Activated naive CD8-positive, alpha-beta T cell treated with anti-CD3 and anti-CD28 coated beads, Interleukin-2, amount 50 U/mL, for 24 hours (primary cell): ENCODE results near the gene NCL.

Experiments used
- ATAC-seq: fragments of 150-1000 bp; cut with Tn5 transposase; one replicate; pipeline ENCODE4 v1.10.0; 2021
- DNase-seq: peaks from one replicate; pipeline ENCODE4 v3.0.0; 2021
- H3K27ac Mint-ChIP-seq: one replicate; pipeline ENCODE4 v1.8.0; 2021; ENCODE audit warnings: mild to moderate bottlenecking, mixed read lengths
- H3K27me3 Mint-ChIP-seq: one replicate; pipeline ENCODE4 v1.8.0; 2021; ENCODE audit warnings: mixed read lengths
- H3K36me3 Mint-ChIP-seq: one replicate; pipeline ENCODE4 v1.8.0; 2021; ENCODE audit warnings: low read depth, mixed read lengths
- H3K4me1 Mint-ChIP-seq: one replicate; pipeline ENCODE4 v1.8.0; 2021; ENCODE audit warnings: mixed read lengths
- H3K4me3 Mint-ChIP-seq: one replicate; pipeline ENCODE4 v1.8.0; 2021; ENCODE audit warnings: mild to moderate bottlenecking, moderate library complexity, mixed read lengths
- H3K9me3 Mint-ChIP-seq: one replicate; pipeline ENCODE4 v1.8.0; 2021; ENCODE audit warnings: mixed read lengths

The NCL gene

DNA sequence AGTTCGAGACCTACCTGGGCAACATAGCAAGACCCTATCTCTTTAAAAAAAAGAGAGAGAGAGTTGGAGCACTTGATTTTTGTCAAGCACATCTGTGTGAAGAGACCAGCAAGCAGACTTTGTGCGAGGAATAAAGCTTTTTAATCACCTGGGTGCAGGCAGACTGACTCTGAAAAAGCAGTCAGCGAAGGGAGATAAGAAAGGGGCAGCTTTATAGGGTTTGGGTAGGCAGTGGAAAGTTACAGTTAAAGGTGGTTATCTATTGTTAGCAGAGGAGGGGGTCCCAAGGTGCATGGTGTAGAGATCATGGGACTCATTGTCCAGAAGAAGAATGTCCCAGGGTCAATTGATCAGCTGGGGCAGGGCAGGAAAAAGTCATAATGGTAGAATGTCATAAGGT lies 34.4 kb downstream of the NCL start:
- peaks cover 10% of the 10 kb centered on the region for H3K27me3 Mint-ChIP-seq
- no peak for DNase-seq
- no peak for ATAC-seq
- peaks cover 17% of the 10 kb centered on the region for H3K9me3 Mint-ChIP-seq
- peaks cover 4% of the 10 kb centered on the region for H3K4me1 Mint-ChIP-seq
- H3K27ac Mint-ChIP-seq = no peak overlapping the region
- H3K36me3 Mint-ChIP-seq = peaks cover 6% of the 10 kb centered on the region
- no peak overlapping the region for H3K4me3 Mint-ChIP-seq

DNA sequence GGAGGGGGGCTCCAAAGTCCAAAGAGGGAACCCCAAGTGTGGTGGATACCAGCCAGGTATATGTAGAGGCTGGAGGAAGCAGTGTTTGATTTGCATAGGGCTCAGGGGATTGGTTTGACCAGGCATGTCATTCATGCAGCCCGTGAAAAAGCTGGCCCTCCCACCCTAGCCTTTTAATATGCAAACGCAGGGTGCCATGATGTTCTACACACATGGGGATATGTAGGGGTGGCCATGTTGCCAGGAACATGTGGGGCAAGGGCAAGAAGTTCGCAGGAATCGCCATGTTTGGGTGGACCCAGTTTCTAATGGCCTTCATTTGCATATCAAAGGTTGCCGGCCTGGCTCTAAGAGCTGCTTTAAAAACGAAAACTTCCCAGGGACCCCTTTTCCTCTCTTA lies 35.1 kb downstream of the NCL start:
- peaks cover 6% of the 10 kb centered on the region for H3K36me3 Mint-ChIP-seq
- peaks cover 17% of the 10 kb centered on the region for H3K9me3 Mint-ChIP-seq
- no peak for DNase-seq
- no peak overlapping the region for H3K4me3 Mint-ChIP-seq
- H3K4me1 Mint-ChIP-seq = peaks cover 4% of the 10 kb centered on the region
- ATAC-seq = no peak
- no peak overlapping the region for H3K27ac Mint-ChIP-seq
- peaks cover 10% of the 10 kb centered on the region for H3K27me3 Mint-ChIP-seq

DNA sequence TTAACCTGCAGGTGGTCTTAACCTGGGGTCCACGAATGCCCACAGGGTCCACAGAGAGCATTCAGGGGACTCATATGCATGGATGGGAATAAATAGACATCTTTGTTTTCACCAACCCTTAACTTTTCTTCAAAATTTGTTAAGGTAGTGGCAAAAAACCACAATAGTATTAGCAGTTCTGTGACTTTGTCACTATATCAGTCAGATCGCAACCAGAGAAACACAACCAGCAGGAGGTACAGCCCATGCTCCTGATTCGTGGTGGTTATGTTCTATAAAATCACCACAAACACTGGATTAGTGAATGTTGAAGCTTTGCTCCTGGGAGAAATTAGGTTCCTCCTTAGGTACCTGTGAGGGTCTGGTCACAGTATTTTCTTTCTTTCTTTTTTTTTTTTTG lies 37.2 kb downstream of the NCL start:
- Mint-ChIP-seq H3K27me3 (peaks cover 10% of the 10 kb centered on the region), H3K36me3 (peaks cover 6% of the 10 kb centered on the region), H3K4me1 (no peaks in the 10 kb centered on the region), H3K4me3 (no peak overlapping the region), H3K9me3 (peaks cover 17% of the 10 kb centered on the region), H3K27ac (no peak overlapping the region)
- DNase-seq = no peak
- no peak for ATAC-seq

DNA sequence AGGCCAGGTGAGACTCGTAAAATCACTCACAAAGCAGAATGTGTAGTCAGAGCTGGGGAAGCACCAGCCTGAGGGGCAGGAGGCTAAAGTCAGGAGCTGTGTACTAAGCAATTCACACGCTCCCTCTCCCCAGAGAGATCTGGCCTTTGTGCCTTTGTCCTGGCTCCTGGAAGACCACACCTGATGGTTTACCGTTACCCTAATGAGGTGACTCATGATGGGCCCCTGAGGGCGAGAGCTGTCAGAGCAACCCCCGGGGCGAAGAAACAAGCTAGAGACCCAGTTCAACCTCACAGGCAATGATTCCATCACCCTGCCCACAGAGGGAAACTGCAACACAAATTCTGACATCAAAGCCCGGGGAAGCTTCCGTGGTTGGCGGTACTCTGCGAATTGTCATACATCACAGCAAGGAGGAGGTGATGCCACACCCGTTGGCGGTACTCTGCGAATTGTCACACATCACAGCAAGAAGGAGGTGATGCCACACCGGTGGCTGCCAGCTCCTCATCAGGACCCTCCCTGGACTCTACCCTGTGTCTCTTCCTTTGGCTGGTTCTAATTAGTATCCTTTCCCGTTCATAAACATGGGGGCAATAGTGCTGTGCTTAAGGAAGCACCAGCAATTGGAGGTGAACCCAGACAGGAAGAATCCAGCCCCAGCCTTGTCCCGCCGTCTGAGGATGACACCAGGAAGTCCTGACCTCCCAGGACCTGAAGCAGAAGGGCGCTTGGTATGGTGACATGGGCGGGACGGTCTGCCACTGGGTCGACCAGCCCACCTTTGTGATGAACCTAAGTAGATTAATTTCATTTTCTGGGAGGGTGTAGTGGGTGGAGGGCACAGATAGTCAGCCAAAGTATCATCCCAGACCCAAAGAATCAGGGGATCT lies 38.2 kb downstream of the NCL start:
- peaks cover 7% of the 10 kb centered on the region for H3K27me3 Mint-ChIP-seq
- no peaks in the 10 kb centered on the region for H3K4me1 Mint-ChIP-seq
- ATAC-seq (peak; percentile 24), DNase-seq (no peak)
- peaks cover 3% of the 10 kb centered on the region for H3K36me3 Mint-ChIP-seq
- no peak overlapping the region for H3K4me3 Mint-ChIP-seq
- peaks cover 8% of the 10 kb centered on the region for H3K9me3 Mint-ChIP-seq
- H3K27ac Mint-ChIP-seq = no peak overlapping the region

DNA sequence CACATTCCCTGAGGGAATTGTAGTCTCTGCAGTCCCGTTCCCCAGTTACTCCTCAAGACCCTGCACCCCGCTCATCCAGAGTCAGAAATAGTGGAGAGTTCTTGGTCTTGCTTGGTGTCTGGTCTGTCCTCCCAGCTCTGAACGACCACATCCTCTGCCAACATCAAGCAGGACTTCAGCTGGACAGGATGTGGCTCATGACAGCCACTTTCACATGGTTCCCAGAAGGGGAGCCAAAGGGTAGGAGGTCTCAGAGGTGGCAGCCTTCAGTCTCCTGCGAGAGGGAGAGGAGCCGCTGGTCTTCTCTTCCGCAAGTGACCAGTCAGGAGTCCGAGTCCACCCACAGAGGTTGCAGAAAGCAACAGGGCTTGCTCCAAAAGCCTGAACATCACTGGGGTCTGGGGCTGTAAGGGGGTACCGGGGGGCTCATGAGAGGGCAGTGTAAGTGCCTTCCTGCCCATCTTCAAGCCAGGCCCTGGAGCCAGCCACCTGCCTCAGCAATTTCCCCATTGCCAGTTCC lies 38.9 kb downstream of the NCL start:
- Mint-ChIP-seq H3K27me3 (peaks cover 3% of the 10 kb centered on the region), H3K4me1 (no peaks in the 10 kb centered on the region), H3K36me3 (no peaks in the 10 kb centered on the region), H3K27ac (no peak overlapping the region), H3K9me3 (peaks cover under 1% of the 10 kb centered on the region), H3K4me3 (no peak overlapping the region)
- DNase-seq (no peak), ATAC-seq (no peak)

DNA sequence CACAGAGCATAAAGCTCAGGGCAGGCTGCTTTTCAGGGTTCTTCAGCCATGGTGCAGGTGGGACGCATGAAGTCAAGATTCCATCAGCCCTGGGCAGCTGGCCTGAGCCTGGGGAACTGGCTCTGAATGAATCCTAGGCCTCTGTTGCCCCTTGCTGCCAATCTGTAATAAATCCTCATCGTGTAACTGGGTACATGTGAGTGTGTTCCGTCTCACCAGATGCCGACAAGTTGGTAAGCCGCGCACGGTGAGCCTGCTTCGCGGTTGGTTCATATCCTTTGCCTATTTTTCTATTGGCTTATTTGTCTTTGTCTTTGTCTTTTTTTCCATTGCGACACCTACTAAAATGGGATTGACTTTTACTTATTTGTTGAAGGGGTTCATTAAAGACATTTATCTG lies 41.1 kb downstream of the NCL start:
- no peaks in the 10 kb centered on the region for H3K36me3 Mint-ChIP-seq
- H3K4me1 Mint-ChIP-seq = no peaks in the 10 kb centered on the region
- no peak overlapping the region for H3K27ac Mint-ChIP-seq
- DNase-seq (no peak), ATAC-seq (no peak)
- H3K9me3 Mint-ChIP-seq = no peaks in the 10 kb centered on the region
- H3K27me3 Mint-ChIP-seq = no peaks in the 10 kb centered on the region
- no peak overlapping the region for H3K4me3 Mint-ChIP-seq

DNA sequence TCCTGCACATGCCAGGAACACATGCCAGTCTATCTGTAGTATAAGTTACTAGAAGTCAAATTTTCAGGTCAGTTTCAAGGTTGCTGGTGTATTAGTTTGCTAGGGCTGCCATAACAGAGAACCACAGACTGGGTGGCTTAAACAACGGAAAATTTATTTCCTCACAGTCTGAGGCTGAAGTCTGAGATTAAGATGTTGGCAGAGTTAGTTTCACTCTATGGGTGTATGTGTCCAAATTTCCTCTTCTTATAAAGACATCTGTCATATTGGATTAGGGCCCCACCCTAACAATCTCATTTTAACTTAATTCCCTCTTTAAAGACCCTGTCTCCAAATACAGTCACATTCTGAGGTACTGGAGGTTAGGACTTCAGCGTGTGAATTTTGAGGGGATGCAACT lies 42.2 kb downstream of the NCL start:
- Mint-ChIP-seq H3K4me1 (no peaks in the 10 kb centered on the region), H3K36me3 (no peaks in the 10 kb centered on the region), H3K27ac (no peak overlapping the region), H3K4me3 (no peak overlapping the region), H3K27me3 (no peaks in the 10 kb centered on the region), H3K9me3 (no peaks in the 10 kb centered on the region)
- DNase-seq = no peak
- no peak for ATAC-seq

DNA sequence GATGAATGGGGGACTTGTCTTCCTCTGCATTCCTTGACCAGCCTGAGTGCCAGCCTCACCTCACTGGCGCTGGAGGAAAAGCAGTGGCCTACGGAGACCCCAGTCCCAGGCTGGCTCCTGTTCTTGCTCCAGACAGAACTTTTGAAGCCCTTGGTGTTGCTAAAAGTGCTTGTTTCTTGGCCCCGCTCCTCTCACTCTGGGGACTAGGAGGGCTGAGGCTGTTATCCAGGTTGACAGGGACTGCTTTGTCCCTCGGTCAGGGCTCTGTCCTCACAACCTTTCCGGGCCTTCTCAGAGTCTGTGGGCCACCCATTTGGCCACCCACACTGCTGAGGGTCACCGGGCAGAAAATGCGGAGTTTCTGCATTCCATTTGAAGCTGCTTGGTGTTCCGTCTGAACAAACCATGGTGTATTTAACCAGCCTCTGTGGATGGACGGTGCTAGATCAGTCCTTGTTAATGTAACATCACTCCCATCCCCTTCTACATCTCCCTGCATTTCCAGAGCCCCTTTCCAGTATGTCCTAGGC lies 43.2 kb downstream of the NCL start:
- ATAC-seq (no peak), DNase-seq (no peak)
- H3K9me3 Mint-ChIP-seq = no peaks in the 10 kb centered on the region
- no peaks in the 10 kb centered on the region for H3K4me1 Mint-ChIP-seq
- H3K27me3 Mint-ChIP-seq = peaks cover 3% of the 10 kb centered on the region
- no peak overlapping the region for H3K4me3 Mint-ChIP-seq
- H3K36me3 Mint-ChIP-seq = no peaks in the 10 kb centered on the region
- no peak overlapping the region for H3K27ac Mint-ChIP-seq

DNA sequence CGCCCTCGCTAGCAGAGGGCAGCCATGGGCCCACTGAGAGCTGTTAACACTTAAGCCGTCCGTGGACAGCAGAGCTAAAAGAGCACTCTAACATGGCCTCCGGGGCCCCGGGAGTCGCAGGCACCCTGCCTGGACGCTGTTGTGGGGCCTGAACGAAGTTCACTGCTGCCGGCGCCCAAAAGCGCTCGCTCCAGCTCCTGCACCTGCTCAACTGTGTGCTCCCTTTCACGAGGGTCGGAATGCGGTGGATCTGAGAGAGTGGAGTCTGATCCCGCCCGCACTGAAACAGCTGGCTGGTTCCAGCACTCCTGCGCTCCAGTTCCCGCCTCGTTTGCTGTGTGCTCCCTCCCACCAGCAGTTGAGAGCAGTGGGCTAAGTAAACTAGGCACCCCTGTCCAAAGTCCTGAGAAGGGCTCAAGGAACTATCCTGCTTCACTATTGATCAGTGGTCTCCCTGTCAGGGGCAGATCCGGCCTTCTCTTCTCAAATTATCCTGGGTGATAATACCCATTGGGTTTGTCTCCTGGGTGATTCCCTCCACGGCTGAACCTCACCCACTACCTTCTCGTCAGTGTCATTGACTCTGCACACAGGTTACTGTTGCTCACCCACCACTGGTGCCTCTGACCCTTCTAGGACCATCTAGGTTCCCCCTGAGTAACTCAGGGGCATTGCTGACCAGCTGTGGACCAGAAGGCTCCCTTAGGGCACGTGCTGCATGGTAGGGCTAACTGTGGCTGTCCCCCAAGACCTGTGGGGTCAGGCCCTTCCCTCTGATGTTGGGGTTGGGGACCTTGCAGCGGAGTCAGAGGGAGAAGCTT lies 45.3 kb downstream of the NCL start:
- no peak for ATAC-seq
- no peaks in the 10 kb centered on the region for H3K9me3 Mint-ChIP-seq
- DNase-seq = no peak

DNA sequence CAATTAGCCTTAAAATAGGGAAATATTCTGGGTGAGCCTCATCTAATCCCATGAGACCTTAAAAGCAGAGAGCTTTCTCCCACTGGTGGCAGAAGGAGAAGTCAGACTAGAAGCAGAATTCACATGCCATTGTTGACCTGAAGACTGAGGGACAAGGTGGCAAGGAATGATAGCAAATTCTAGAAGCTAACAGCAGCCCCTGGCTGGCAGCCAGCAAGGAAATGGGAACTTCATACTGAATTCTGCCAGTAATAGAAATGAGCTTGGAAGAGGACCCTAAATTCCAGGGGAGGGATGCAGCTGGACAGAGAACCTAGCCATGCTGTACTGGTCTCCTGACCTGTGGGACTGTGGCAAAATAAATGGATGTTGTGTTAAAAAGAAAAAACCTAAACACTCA lies 49.3 kb downstream of the NCL start:
- Mint-ChIP-seq H3K4me1 (peaks cover 3% of the 10 kb centered on the region), H3K27me3 (peaks cover 39% of the 10 kb centered on the region), H3K4me3 (no peak overlapping the region), H3K9me3 (peaks cover 4% of the 10 kb centered on the region), H3K36me3 (peaks cover 8% of the 10 kb centered on the region), H3K27ac (no peak overlapping the region)
- ATAC-seq (no peak), DNase-seq (no peak)

More for the DNA sequence above, 45.3 kb downstream of the NCL start:
- Mint-ChIP-seq H3K4me1 (no peaks in the 10 kb centered on the region), H3K4me3 (no peak overlapping the region), H3K27ac (no peak overlapping the region), H3K27me3 (peaks cover 7% of the 10 kb centered on the region), H3K36me3 (no peaks in the 10 kb centered on the region)

DNA sequence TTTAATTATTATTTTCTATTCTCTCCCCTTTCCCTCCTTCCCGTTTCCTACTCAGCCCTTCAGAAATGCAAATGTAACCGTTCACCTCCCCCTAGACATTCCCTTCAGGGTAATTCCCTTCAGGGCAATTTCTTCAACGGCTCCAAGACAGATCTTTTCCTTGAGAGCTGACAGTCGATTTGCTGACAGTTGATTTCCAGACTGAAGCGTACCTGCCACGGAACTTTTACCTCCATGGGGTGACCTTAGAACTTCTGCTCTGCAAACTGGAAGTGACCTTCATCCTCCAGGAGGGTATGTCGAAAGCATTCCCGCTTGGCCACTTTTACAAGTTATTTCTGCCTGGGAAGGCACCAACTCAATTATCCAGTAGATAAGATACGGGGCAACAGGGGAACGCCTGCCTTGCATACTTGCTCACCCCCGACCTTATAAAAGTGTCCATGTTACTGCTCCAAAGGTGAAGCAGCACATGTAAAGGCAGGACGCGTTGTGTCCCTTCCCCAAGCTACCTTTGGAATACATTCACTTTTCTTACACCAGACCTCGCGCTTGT lies 50.3 kb downstream of the NCL start:
- no peak for ATAC-seq
- Mint-ChIP-seq H3K27ac (no peak overlapping the region), H3K4me1 (peaks cover 3% of the 10 kb centered on the region), H3K27me3 (peaks cover 40% of the 10 kb centered on the region), H3K4me3 (no peak overlapping the region), H3K36me3 (peaks cover 8% of the 10 kb centered on the region), H3K9me3 (peaks cover 4% of the 10 kb centered on the region)
- no peak for DNase-seq

DNA sequence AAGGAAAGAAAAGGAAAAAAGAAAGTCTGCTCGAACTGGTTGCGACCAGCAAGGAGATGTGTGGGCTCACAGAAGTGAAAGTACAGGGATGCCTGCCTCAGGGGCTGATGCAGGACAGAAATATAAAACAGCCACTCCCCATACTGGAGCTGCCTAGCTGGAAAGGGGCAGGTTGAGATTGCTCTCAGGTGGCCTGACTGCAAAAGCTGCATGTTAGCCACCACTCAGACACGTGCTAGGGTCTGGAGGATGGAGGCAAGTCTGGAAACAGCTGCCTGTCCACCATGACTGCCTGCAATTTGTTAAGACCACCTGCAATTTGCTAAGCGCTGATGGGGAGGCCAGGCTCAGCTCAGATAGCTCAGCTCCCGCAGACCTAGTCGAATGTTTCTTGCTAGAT lies 50.8 kb downstream of the NCL start:
- DNase-seq (no peak), ATAC-seq (no peak)
- Mint-ChIP-seq H3K36me3 (peaks cover 8% of the 10 kb centered on the region), H3K4me1 (peaks cover 3% of the 10 kb centered on the region), H3K4me3 (no peak overlapping the region), H3K27ac (no peak overlapping the region), H3K9me3 (peaks cover 4% of the 10 kb centered on the region), H3K27me3 (peaks cover 40% of the 10 kb centered on the region)

DNA sequence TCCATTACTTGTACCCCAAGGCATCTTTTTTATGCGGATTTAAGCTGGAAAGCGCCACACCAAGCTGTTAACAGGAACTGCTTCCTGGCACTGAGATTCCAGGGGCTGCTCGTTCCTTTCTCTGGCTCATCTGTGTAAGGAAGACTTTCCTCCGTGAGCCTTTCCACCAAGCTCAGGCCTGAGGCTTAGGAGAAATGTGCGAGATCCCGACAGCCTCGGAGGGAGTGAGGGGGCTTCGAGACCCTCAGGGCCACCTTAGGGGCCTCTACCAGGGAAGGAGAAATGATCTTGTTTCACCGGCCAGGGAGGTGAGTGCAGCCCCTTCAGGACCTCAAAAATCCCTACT lies 51.7 kb downstream of the NCL start:
- no peak for ATAC-seq
- DNase-seq = no peak
- H3K27ac Mint-ChIP-seq = no peak overlapping the region
- peaks cover 8% of the 10 kb centered on the region for H3K36me3 Mint-ChIP-seq
- peaks cover 40% of the 10 kb centered on the region for H3K27me3 Mint-ChIP-seq
- H3K4me1 Mint-ChIP-seq = peaks cover 3% of the 10 kb centered on the region
- no peak overlapping the region for H3K4me3 Mint-ChIP-seq
- H3K9me3 Mint-ChIP-seq = peaks cover 4% of the 10 kb centered on the region

DNA sequence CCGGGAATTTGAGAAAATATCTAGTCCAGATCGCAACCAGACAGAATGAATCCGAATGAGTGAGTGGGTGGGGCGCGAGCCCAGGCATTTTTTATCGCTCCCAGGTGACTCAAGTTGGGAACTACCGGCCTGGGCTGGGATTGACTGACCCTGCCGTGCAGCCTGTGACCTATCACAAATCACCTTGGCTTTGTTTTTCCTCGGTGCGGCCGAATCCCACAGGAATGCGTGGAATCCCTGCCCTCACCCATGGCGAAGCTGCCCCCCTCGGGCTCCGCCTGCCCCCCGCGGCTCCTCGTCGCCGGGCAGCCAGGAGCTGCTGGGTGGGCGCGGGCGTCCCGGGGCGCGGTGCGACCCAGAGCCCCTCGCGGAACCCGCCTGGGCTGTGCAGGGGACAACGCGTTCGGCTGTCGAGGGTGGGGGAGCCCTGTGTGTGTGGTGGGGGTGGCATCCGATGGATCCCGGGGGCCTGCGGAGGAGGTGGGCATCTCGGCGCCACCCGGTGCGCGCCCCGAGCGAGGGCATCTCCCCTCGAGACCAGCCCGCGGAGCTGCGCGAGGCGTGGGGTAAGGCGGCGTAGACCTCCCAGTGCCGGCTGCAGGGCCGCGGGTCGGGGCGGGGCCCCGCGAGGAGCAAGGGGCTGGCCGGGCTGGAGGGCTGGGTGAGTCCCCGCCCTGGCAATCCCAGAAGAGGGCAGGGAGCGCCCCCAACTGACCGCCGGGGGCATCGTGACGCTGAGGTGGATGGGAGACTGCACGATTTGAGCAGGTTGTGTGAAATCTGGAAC lies 52.3 kb downstream of the NCL start:
- Mint-ChIP-seq H3K27ac (no peak overlapping the region), H3K36me3 (peaks cover 8% of the 10 kb centered on the region), H3K9me3 (peaks cover 4% of the 10 kb centered on the region), H3K27me3 (peaks cover 40% of the 10 kb centered on the region), H3K4me3 (peak overlapping the region; percentile 43), H3K4me1 (peaks cover 3% of the 10 kb centered on the region)
- ATAC-seq = peak; percentile 99
- peak; percentile 83 for DNase-seq
